Tibial nerve (tissue), 4 donors: ENCODE measurements around the gene ANO7. TPM values are rescaled to one million over a fixed set of nuclear protein-coding genes. Genes with fewer than 3 reads are reported as not detected.

Experiments used
- DNase-seq, 2 donors: peaks; one replicate each; pipeline ENCODE4 v3.0.0-alpha.2; 2019; ENCODE audit warnings: low spot score in 2 of 2
- H3K27ac ChIP-seq, 4 donors: fragments of 200-600 bp; sonication (generic) in 3 of 4; one replicate each; pipeline ENCODE4 v1.5.1; 2017 to 2019; ENCODE audit warnings: mild to moderate bottlenecking in 1 of 4
- H3K27me3 ChIP-seq, 2 donors: fragments of 200-600 bp; sonication (generic) in 1 of 2; one replicate each; pipeline versions ENCODE4 v1.5.1 to v1.6.0; 2017 to 2019
- H3K36me3 ChIP-seq, 3 donors: fragments of 200-600 bp; sonication (generic); one replicate each; pipeline ENCODE4 v1.5.1; 2018 to 2019
- H3K4me1 ChIP-seq, 4 donors: fragments of 200-600 bp; sonication (generic) in 3 of 4; one replicate each; pipeline ENCODE4 v1.5.1; 2017 to 2019
- H3K4me3 ChIP-seq, 4 donors: fragments of 200-600 bp; sonication (generic) in 3 of 4; one replicate each; pipeline ENCODE4 v1.5.1; 2017 to 2019; ENCODE audit warnings: mild to moderate bottlenecking in 1 of 4, moderate library complexity in 1 of 4
- H3K9me3 ChIP-seq, 4 donors: fragments of 200-600 bp; sonication (generic) in 3 of 4; one replicate each; pipeline ENCODE4 v1.5.1; 2017 to 2019
- CTCF ChIP-seq, 5 experiments: fragments of 200-600 bp in 3 of 5; fragments of 450-650 bp in 2 of 5; sonication (generic) in 3 of 5; IDR thresholded peaks; one replicate each; pipeline ENCODE4 v1.5.1; 2016 to 2019; ENCODE audit warnings: antibody characterized with exemption in 5 of 5, mild to moderate bottlenecking in 3 of 5, moderate library complexity in 2 of 5
- EP300 ChIP-seq, 2 donors: sonication (generic); formaldehyde crosslinking; IDR thresholded peaks; one replicate each; pipeline ENCODE4 v1.6.1; 2017; ENCODE audit warnings: antibody characterized with exemption in 2 of 2, mild to moderate bottlenecking in 1 of 2
- POLR2A ChIP-seq, 2 donors: fragments of 450-650 bp; IDR thresholded peaks; one replicate each; pipeline ENCODE4 v1.6.1; 2017; ENCODE audit warnings: antibody characterized with exemption in 2 of 2, mild to moderate bottlenecking in 2 of 2, moderate library complexity in 2 of 2
- WGBS, 2 donors: methylation state at CpG; one replicate each; pipeline ENCODE4 v1.1.5; 2018; 5-methylcytosine and 5-hydroxymethylcytosine counted together
- total RNA-seq, 4 donors: library from RNA; depleted of rRNA; stranded (reverse); fragments of >200 nt; gene quantifications; one replicate each; pipeline ENCODE4 v1.1.0, GENCODE V29; 2016

The ANO7 gene
- total RNA-seq, 4 donors from 2014 or later: 0.42 to 1.2 (median 0.51) TPM

- no peak for TF ChIP-seq CTCF (IDR thresholded peaks at IDR 0.05)
- no peak for TF ChIP-seq POLR2A (IDR thresholded peaks at IDR 0.05)
- TF ChIP-seq EP300 (IDR thresholded peaks at IDR 0.05): no peak
- no peaks in the 10 kb centered on the region for H3K27me3 ChIP-seq
- WGBS, 2 donors: 48 to 60% methylated on average over 11 to 13 of the region's 14 CpGs
- no peaks in the 10 kb centered on the region for H3K36me3 ChIP-seq
- no peaks in the 10 kb centered on the region for H3K9me3 ChIP-seq
- DNase-seq: no peak
- peaks cover 0 to 13% (median 6%) of the 10 kb centered on the region in 4 donors for H3K4me1 ChIP-seq
- peak overlapping the region in 1 of 4 donors; percentile 24 for H3K27ac ChIP-seq
- no peak overlapping the region for H3K4me3 ChIP-seq
Observed at GRCh38 chr2:241216211-241216761, 27.8 kb downstream of the ANO7 start.

- peak; percentile 29 to 47 for DNase-seq
- no peaks in the 10 kb centered on the region for H3K9me3 ChIP-seq
- TF ChIP-seq CTCF (IDR thresholded peaks at IDR 0.05): peak in 2 of 5 experiments; percentile 12 to 50
- peak in 1 of 2 donors; percentile 59 for TF ChIP-seq EP300 (IDR thresholded peaks at IDR 0.05)
- peak in 1 of 2 donors; percentile 24 for TF ChIP-seq POLR2A (IDR thresholded peaks at IDR 0.05)
- peaks cover 0 to 13% (median 6%) of the 10 kb centered on the region in 4 donors for H3K4me1 ChIP-seq
- 0 to 1% methylated on average over 9 to 21 of the region's 77 CpGs for WGBS, 2 donors
- H3K4me3 ChIP-seq: peak overlapping the region; percentile 40 to 55 (median 50)
- H3K27me3 ChIP-seq: no peaks in the 10 kb centered on the region
- peak overlapping the region; percentile 61 to 89 (median 85) for H3K27ac ChIP-seq
- H3K36me3 ChIP-seq: no peaks in the 10 kb centered on the region
Observed at GRCh38 chr2:241217320-241218031, 29.0 kb downstream of the ANO7 start.

- Histone ChIP-seq H3K9me3 (no peaks in the 10 kb centered on the region), H3K36me3 (no peaks in the 10 kb centered on the region), H3K4me3 (peak overlapping the region; percentile 31 to 72 (median 50)), H3K4me1 (peaks cover 0 to 14% (median 6%) of the 10 kb centered on the region in 4 donors), H3K27me3 (no peaks in the 10 kb centered on the region), H3K27ac (peak overlapping the region in 2 of 4 donors; percentile 62 to 73)
- 1 to 2% methylated on average over 34 to 56 of the region's 83 CpGs for WGBS, 2 donors
- TF ChIP-seq CTCF (IDR thresholded peaks at IDR 0.05): peak in 1 of 5 experiments; percentile 12
- no peak for TF ChIP-seq EP300 (IDR thresholded peaks at IDR 0.05)
- no peak for DNase-seq
Observed at GRCh38 chr2:241218131-241219029, 29.9 kb downstream of the ANO7 start.

- H3K4me1 ChIP-seq: peaks cover 0 to 20% (median 10%) of the 10 kb centered on the region in 4 donors
- H3K27ac ChIP-seq: no peak overlapping the region
- TF ChIP-seq CTCF (IDR thresholded peaks at IDR 0.05) (no peak), POLR2A (IDR thresholded peaks at IDR 0.05) (no peak), EP300 (IDR thresholded peaks at IDR 0.05) (no peak)
- no peak for DNase-seq
- H3K4me3 ChIP-seq: peak overlapping the region in 2 of 4 donors; percentile 53 to 72
- H3K27me3 ChIP-seq: no peaks in the 10 kb centered on the region
- no peaks in the 10 kb centered on the region for H3K9me3 ChIP-seq
- WGBS, 2 donors: 61 to 65% methylated on average over 4 of the region's 4 CpGs
- no peaks in the 10 kb centered on the region for H3K36me3 ChIP-seq
Observed at GRCh38 chr2:241219030-241219382, 30.5 kb downstream of the ANO7 start.
